Natural killer cell (primary cell): ENCODE measurements around the gene WTAP. TPM values are rescaled to one million over a fixed set of nuclear protein-coding genes. Genes with fewer than 3 reads are reported as not detected.
"Not testable (repeated sequence)": the region's sequence is repeated elsewhere in the genome, so short reads cannot be mapped to it uniquely, and the experiment has no call there.

ENCODE experiments used
- ATAC-seq, 3 donors: fragments of 150-1000 bp in 2 of 3; fragments of 200-7000 bp in 1 of 3; cut with Tn5 transposase; 1 replicate in 1 of 3; 2 replicates in 2 of 3; pipeline ENCODE4 v1.10.0; 2021; ENCODE audit warnings: mild to moderate bottlenecking in 2 of 3, moderate library complexity in 2 of 3
- DNase-seq, 2 donors: peaks; one replicate each; pipeline versions ENCODE4 v3.0.0 to v3.0.0-alpha.2; 2013 to 2021; ENCODE audit warnings: mixed read lengths in 1 of 2
- H3K27ac ChIP-seq: one replicate; pipeline ENCODE4 v1.5.1; 2013; ENCODE audit warnings: mild to moderate bottlenecking, low read length
- H3K27me3 ChIP-seq: one replicate; pipeline ENCODE4 v1.6.1; 2013; ENCODE audit warnings: low read length; ENCODE audit not compliant: control insufficient read depth, insufficient read depth
- H3K36me3 ChIP-seq: one replicate; pipeline ENCODE4 v1.6.1; 2013; ENCODE audit warnings: low read length; ENCODE audit not compliant: control insufficient read depth, insufficient read depth
- H3K4me1 ChIP-seq: one replicate; pipeline ENCODE4 v1.6.1; 2013; ENCODE audit warnings: low read length; ENCODE audit not compliant: control insufficient read depth, insufficient read depth
- H3K4me3 ChIP-seq: one replicate; pipeline ENCODE4 v1.5.1; 2013; ENCODE audit warnings: low read length
- H3K9me3 ChIP-seq: one replicate; pipeline ENCODE4 v1.6.1; 2013; ENCODE audit warnings: low read length; ENCODE audit not compliant: control insufficient read depth, insufficient read depth
- H3K27ac Mint-ChIP-seq, 2 donors: one replicate each; pipeline ENCODE4 v1.8.0; 2022; ENCODE audit warnings: mild to moderate bottlenecking in 2 of 2, mixed read lengths in 2 of 2, moderate library complexity in 1 of 2
- H3K27me3 Mint-ChIP-seq, 2 donors: one replicate each; pipeline ENCODE4 v1.8.0; 2022; ENCODE audit warnings: low read depth in 2 of 2, mixed read lengths in 2 of 2
- H3K36me3 Mint-ChIP-seq: one replicate; pipeline ENCODE4 v1.8.0; 2022; ENCODE audit warnings: mixed read lengths
- H3K4me1 Mint-ChIP-seq, 2 donors: one replicate each; pipeline ENCODE4 v1.8.0; 2022; ENCODE audit warnings: mixed read lengths in 2 of 2
- H3K4me3 Mint-ChIP-seq: one replicate; pipeline ENCODE4 v1.8.0; 2022; ENCODE audit warnings: mild to moderate bottlenecking, moderate library complexity, mixed read lengths
- H3K9me3 Mint-ChIP-seq, 2 donors: one replicate each; pipeline ENCODE4 v1.8.0; 2022; ENCODE audit warnings: mixed read lengths in 2 of 2
- CTCF ChIP-seq: fragments of 200-600 bp; IDR thresholded peaks from one replicate; pipeline ENCODE4 v1.8.0; 2022; ENCODE audit warnings: antibody characterized with exemption
- WGBS: methylation state at CpG from one replicate; pipeline ENCODE4 v1.1.7; 2013; ENCODE audit warnings: missing lambda C conversion rate; ENCODE audit not compliant: insufficient coverage; 5-methylcytosine and 5-hydroxymethylcytosine counted together
- intact Hi-C: fragments of 100-400 bp; cut with micrococcal nuclease; formaldehyde crosslinking; loops from one replicate; pipeline ENCODE4 v1.14.2; 2022
- total RNA-seq, 4 donors: library from RNA; stranded (reverse); fragments of 120-200 nt in 1 of 4; gene quantifications; one replicate each; pipeline versions ENCODE4 v1.2.3 to v1.2.4, GENCODE V29; 2013 to 2022

WTAP gene
- total RNA-seq, 3 donors from 2014 or later (not counting 1 experiment from before 2014, with no cell fraction given): 141 to 167 (median 164) TPM

DNA sequence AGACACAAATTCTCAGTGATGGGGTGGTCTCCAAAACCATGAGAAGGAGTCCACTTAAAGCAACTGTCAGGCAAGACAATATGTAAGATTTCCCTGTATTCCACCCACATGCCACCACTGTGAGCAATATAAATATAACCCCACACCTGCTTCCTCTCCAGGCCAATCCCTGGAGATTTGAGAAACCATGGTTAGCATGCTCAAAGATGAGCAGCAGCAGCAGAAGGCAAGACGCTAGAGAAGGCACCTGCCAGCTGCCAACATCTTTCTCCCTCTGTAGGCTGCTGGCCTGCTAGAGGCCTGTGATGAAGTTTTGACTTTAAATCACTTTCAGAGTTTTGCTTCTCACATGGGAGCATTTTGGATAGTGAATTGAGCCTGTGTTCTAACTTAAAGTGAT is 26.3 kb upstream of the WTAP start:
- DNase-seq: no peak
- 50% methylated on average over 1 of the region's 1 CpG for WGBS
- Mint-ChIP-seq H3K27me3 (no peaks in the 10 kb centered on the region), H3K4me1 (no peaks in the 10 kb centered on the region), H3K36me3 (no peaks in the 10 kb centered on the region), H3K27ac (no peak overlapping the region), H3K4me3 (no peak overlapping the region), H3K9me3 (no peaks in the 10 kb centered on the region)
- H3K4me3 ChIP-seq: no peak overlapping the region
- no peaks in the 10 kb centered on the region for H3K4me1 ChIP-seq
- intact Hi-C loops: no loop called here
- ATAC-seq: no peak
- no peaks in the 10 kb centered on the region for H3K36me3 ChIP-seq
- H3K27ac ChIP-seq: no peak overlapping the region
- no peaks in the 10 kb centered on the region for H3K9me3 ChIP-seq
- no peak for TF ChIP-seq CTCF
- no peaks in the 10 kb centered on the region for H3K27me3 ChIP-seq

DNA sequence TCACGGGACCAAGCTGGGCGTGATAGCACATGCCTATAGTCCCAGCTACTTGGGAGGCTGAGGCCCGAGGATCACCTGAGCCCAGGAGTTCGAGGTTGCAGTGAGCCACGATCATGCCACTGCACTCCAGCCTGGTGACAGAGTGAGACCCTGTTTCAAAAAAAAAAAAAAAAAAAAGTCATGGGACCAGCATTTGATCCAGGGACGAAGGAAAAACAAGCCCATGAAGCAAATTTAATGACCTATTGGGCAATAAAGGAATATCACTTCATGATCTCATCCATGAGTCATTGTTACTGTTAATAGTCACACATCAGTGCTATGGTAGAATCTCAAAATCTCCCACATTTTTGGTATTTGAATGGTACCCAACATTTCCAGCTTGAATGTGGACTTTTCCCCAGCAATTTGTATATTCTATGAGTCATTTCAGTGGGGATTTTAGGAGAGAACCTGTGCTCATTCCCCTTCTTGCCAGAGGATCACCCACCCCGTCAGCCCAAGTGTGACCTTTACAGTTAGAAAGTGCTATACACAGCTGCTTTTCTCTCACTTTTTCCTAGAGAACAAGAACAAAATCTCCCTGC is 25.8 kb upstream of the WTAP start:
- no peak for ATAC-seq
- Mint-ChIP-seq H3K4me3 (no peak overlapping the region), H3K27ac (no peak overlapping the region), H3K36me3 (no peaks in the 10 kb centered on the region), H3K4me1 (no peaks in the 10 kb centered on the region), H3K9me3 (no peaks in the 10 kb centered on the region), H3K27me3 (no peaks in the 10 kb centered on the region)
- intact Hi-C loops: no loop called here
- 91% methylated on average over 7 of the region's 7 CpGs for WGBS
- Histone ChIP-seq H3K36me3 (no peaks in the 10 kb centered on the region), H3K27ac (no peak overlapping the region), H3K9me3 (no peaks in the 10 kb centered on the region), H3K27me3 (no peaks in the 10 kb centered on the region), H3K4me3 (no peak overlapping the region), H3K4me1 (no peaks in the 10 kb centered on the region)
- no peak for TF ChIP-seq CTCF
- DNase-seq: no peak

DNA sequence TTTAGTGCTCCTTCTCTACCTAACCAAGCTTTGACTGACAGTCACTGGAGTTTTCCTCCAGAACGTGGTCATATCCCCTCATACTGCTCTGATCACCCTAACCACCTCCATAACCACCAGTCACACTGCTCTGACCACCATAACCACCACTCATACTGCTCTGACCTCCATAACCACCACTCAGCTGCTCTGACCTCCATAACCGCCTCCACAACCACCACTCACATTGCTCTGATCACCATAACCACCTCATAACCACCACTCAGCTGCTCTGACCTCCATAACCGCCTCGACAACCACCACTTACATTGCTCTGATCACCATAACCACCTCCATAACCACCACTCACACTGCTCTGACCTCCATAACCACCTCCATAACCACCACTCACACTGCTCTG is 16.7 kb upstream of the WTAP start:
- H3K27me3 Mint-ChIP-seq, H3K9me3 Mint-ChIP-seq, H3K27ac Mint-ChIP-seq, intact Hi-C loops, H3K4me1 ChIP-seq, H3K36me3 Mint-ChIP-seq, H3K27me3 ChIP-seq, H3K4me1 Mint-ChIP-seq, H3K4me3 Mint-ChIP-seq, H3K36me3 ChIP-seq, DNase-seq, ATAC-seq, H3K4me3 ChIP-seq: not testable (repeated sequence)
- Histone ChIP-seq H3K27ac (peak overlapping the region; percentile 30), H3K9me3 (peaks cover 17% of the 10 kb centered on the region)
- WGBS: 53% methylated on average over 3 of the region's 4 CpGs

- H3K27ac Mint-ChIP-seq, H3K4me1 Mint-ChIP-seq, H3K9me3 Mint-ChIP-seq, H3K4me1 ChIP-seq, H3K27ac ChIP-seq, DNase-seq, intact Hi-C loops, H3K27me3 Mint-ChIP-seq, ATAC-seq, H3K36me3 Mint-ChIP-seq, H3K4me3 ChIP-seq, H3K4me3 Mint-ChIP-seq, H3K36me3 ChIP-seq, H3K27me3 ChIP-seq: not testable (repeated sequence)
- peaks cover 17% of the 10 kb centered on the region for H3K9me3 ChIP-seq
- 60% methylated on average over 3 of the region's 3 CpGs for WGBS
These were observed 14.9 kb upstream of the WTAP start for GRCh38 chr6:159712389-159712788.
